SJCRH30 (cell line): Measurements from ENCODE around the gene ZNF157. TPM values are rescaled to one million over a fixed set of nuclear protein-coding genes. Genes with fewer than 3 reads are reported as not detected.
"Not testable (repeated sequence)": the region's sequence is repeated elsewhere in the genome, so short reads cannot be mapped to it uniquely, and the experiment has no call there.

Source experiments
- DNase-seq, 2 experiments: peaks; one replicate each; pipeline ENCODE4 v3.0.0-alpha.2; 2015 to 2020
- H3K27ac ChIP-seq: fragments of 250-450 bp; sonication (Bioruptor Pico); 2 replicates; pipeline ENCODE4 v1.5.1; 2020; ENCODE audit warnings: mild to moderate bottlenecking, moderate library complexity
- H3K27me3 ChIP-seq: fragments of 250-450 bp; sonication (Bioruptor Pico); 2 replicates; pipeline ENCODE4 v1.5.1; 2020; ENCODE audit warnings: mild to moderate bottlenecking, moderate library complexity
- H3K36me3 ChIP-seq: fragments of 250-450 bp; sonication (Bioruptor Pico); 2 replicates; pipeline ENCODE4 v1.5.1; 2020; ENCODE audit warnings: mild to moderate bottlenecking, moderate library complexity
- H3K4me1 ChIP-seq: fragments of 250-450 bp; sonication (Bioruptor Pico); 2 replicates; pipeline ENCODE4 v1.5.1; 2020; ENCODE audit warnings: mild to moderate bottlenecking, moderate library complexity
- H3K4me3 ChIP-seq: fragments of 250-450 bp; sonication (Bioruptor Pico); 2 replicates; pipeline ENCODE4 v1.5.1; 2020; ENCODE audit warnings: mild to moderate bottlenecking, moderate library complexity
- H3K9me3 ChIP-seq: fragments of 250-450 bp; sonication (Bioruptor Pico); replicated peaks from 2 replicates; pipeline ENCODE4 v1.5.1; 2020; ENCODE audit warnings: mild to moderate bottlenecking, moderate library complexity
- total RNA-seq: library from RNA; depleted of rRNA; stranded (reverse); fragments of >200 nt; shearing (Covaris generic); gene quantifications from 2 replicates; pipeline ENCODE4 v1.2.3, GENCODE V29; 2014; rRNA removed

Gene ZNF157
- not detected in 2 replicates for total RNA-seq

DNA sequence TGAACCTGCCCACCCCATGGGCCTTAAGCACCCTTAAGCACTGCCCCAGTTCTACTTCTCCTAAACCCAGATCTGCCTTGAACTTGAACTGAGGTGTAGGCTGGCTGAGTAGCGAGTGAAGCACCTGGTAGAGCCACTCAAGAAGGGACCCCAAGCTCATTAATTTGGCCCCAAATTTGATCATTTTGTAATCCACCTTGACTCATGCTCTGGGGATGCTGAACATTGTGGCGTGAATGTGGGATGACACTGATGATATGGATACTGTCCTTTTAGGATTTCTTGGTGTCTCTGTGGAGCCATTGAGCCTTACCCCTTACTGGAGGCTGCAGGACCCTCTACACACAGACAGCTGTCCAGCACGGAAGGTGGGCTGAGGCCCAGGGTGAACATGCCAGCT is at the start of gene ZNF157:
ZNF157 (plus strand) TSS at position 301 of the 400 bp plus-strand sequence; CDS start at position 392, 91 bp downstream.
- Histone ChIP-seq H3K9me3 (no peaks in the 10 kb centered on the region), H3K4me3 (no peak within 1 kb of the TSS), H3K4me1 (no peaks in the 10 kb centered on the region), H3K36me3 (no peaks in the 10 kb centered on the region), H3K27me3 (no peaks in the 10 kb centered on the region), H3K27ac (no peak within 1 kb of the TSS)
- DNase-seq = no peak

- no peaks in the 10 kb centered on the region for H3K27me3 ChIP-seq
- DNase-seq = no peak
- H3K4me3 ChIP-seq = no peak overlapping the region
- no peaks in the 10 kb centered on the region for H3K4me1 ChIP-seq
- H3K27ac ChIP-seq = no peak overlapping the region
- no peaks in the 10 kb centered on the region for H3K9me3 ChIP-seq
- no peaks in the 10 kb centered on the region for H3K36me3 ChIP-seq
These were observed 49.0 kb upstream of the ZNF157 start for GRCh38 chrX:47321386-47321785.

GRCh38 chrX:47321823-47322371 is 48.5 kb upstream of the ZNF157 start:
- Histone ChIP-seq H3K27ac (no peak overlapping the region), H3K4me1 (no peaks in the 10 kb centered on the region)
- no peak for DNase-seq

GRCh38 chrX:47327902-47328301 is 42.5 kb upstream of the ZNF157 start:
- Histone ChIP-seq H3K9me3 (no peaks in the 10 kb centered on the region), H3K4me1 (no peaks in the 10 kb centered on the region), H3K36me3 (no peaks in the 10 kb centered on the region), H3K27me3 (no peaks in the 10 kb centered on the region), H3K4me3 (no peak overlapping the region), H3K27ac (no peak overlapping the region)
- DNase-seq = no peak

More at GRCh38 chrX:47321823-47322371, 48.5 kb upstream of the ZNF157 start:
- Histone ChIP-seq H3K36me3 (no peaks in the 10 kb centered on the region), H3K27me3 (no peaks in the 10 kb centered on the region), H3K4me3 (no peak overlapping the region), H3K9me3 (no peaks in the 10 kb centered on the region)

DNA sequence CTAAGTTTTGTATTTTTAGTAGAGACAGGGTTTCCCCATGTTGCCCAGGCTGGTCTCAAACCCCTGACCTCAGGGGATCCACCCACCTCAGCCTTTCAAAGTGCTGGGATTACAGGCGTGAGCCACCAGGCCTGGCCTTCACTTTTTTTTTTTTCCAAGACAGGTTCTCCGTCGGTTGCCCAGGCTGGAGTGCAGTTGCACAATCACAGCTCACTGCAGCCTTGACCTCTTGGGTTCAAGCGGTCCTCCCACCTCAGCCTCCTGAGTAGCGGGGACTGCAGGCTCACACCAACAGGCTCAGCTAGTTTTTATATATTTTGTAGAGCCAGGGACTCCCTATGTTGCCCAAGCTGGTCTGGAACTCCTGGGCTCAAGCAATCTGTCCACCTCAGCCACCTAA is 37.6 kb upstream of the ZNF157 start:
- DNase-seq, H3K36me3 ChIP-seq, H3K27ac ChIP-seq, H3K4me1 ChIP-seq, H3K27me3 ChIP-seq, H3K4me3 ChIP-seq, H3K9me3 ChIP-seq: not testable (repeated sequence)

DNA sequence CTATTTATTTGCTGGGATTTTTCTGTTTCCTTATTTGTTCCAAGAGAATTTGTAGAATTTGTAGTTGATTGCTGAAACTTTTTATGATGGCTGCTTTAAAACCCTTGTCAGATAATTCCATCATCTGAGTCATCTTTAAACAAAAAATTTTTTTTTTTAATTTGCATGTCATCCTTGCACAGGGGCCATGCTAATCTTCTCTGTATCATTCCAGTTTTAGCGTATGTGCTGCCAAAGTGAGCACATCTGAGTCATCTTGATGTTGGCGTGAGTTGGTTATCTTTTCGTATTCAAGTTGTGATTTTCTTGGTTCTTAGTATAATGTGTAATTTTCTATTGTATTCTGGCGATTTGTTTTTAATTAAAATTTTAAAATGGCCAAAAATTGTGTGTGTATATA is 18.7 kb upstream of the ZNF157 start:
- Histone ChIP-seq H3K4me3 (no peak overlapping the region), H3K27me3 (no peaks in the 10 kb centered on the region), H3K9me3 (no peaks in the 10 kb centered on the region), H3K4me1 (no peaks in the 10 kb centered on the region), H3K36me3 (no peaks in the 10 kb centered on the region), H3K27ac (no peak overlapping the region)
- no peak for DNase-seq

DNA sequence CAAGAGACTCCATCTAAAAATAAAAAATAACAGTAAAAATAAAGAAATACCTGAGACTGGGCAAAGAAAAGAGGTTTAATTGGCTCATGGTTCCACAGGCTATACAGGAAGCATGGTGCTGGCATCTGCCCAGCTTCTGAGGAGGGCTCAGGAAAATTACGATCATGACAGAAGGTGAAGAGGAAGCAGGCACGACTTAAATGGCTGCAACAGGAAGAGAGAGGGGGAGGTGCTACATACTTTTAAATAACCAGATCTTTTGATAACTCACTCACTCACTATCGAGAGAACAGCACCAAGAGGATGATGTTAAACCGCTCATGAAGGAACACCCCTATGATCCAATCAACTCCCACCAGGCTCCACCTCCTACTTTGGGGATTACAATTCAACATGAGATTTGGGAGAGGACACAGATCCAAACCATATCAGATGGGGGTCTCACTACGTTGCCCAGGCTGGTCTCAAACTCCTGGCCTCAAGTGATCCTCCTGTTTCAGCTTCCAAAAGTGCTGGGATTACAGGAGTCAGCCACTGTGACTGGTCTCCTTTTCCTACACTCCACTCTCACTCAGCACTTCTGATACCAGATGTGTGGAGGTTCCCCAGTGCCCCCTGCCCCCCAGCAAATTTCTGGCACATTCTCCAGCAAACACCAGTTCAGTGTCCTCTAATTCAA is 11.9 kb upstream of the ZNF157 start:
- H3K36me3 ChIP-seq = no peaks in the 10 kb centered on the region
- no peaks in the 10 kb centered on the region for H3K27me3 ChIP-seq
- DNase-seq = no peak
- no peak overlapping the region for H3K4me3 ChIP-seq
- H3K9me3 ChIP-seq = no peaks in the 10 kb centered on the region
- no peaks in the 10 kb centered on the region for H3K4me1 ChIP-seq
- no peak overlapping the region for H3K27ac ChIP-seq

GRCh38 chrX:47360423-47361179 is 9.8 kb upstream of the ZNF157 start:
- Histone ChIP-seq H3K9me3 (no peaks in the 10 kb centered on the region), H3K36me3 (no peaks in the 10 kb centered on the region), H3K27me3 (no peaks in the 10 kb centered on the region), H3K4me1 (no peaks in the 10 kb centered on the region), H3K4me3 (no peak overlapping the region), H3K27ac (no peak overlapping the region)
- no peak for DNase-seq

- Histone ChIP-seq H3K27me3 (no peaks in the 10 kb centered on the region), H3K4me3 (peak overlapping the region; percentile 23; the same call in 1 of the 2 replicates), H3K27ac (no peak overlapping the region), H3K9me3 (no peaks in the 10 kb centered on the region), H3K4me1 (no peaks in the 10 kb centered on the region), H3K36me3 (no peaks in the 10 kb centered on the region)
- peak; percentile 53 to 69 for DNase-seq
These were observed 8.6 kb upstream of the ZNF157 start for GRCh38 chrX:47361538-47362511.

GRCh38 chrX:47366041-47366722 is 4.2 kb upstream of the ZNF157 start:
- Histone ChIP-seq H3K36me3 (no peaks in the 10 kb centered on the region), H3K27me3 (no peaks in the 10 kb centered on the region), H3K4me1 (no peaks in the 10 kb centered on the region), H3K4me3 (no peak overlapping the region), H3K27ac (no peak overlapping the region), H3K9me3 (no peaks in the 10 kb centered on the region)
- no peak for DNase-seq

DNA sequence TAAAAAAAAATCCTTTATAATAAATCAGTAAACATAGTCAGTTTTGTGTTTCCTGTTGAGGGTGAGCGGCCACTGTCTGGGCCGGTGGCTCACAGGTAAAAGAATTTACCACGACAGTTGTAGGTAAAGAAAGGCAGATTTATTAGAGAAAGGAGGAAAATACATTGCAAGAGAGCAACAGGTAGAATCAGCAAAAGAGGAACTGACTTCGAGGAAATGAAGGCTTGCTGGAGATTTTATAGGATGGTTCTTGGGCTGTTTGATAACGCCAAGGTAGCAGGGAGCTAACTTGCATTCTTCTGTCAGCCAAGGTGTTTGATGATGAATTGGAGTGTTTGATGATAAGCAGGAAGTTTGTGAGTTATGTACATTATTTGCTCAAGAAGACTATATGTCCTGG is 2.8 kb downstream of the ZNF157 start:
- no peaks in the 10 kb centered on the region for H3K36me3 ChIP-seq
- no peaks in the 10 kb centered on the region for H3K27me3 ChIP-seq
- H3K4me3 ChIP-seq = no peak overlapping the region
- no peaks in the 10 kb centered on the region for H3K9me3 ChIP-seq
- H3K4me1 ChIP-seq = no peaks in the 10 kb centered on the region
- no peak overlapping the region for H3K27ac ChIP-seq
- DNase-seq = no peak

DNA sequence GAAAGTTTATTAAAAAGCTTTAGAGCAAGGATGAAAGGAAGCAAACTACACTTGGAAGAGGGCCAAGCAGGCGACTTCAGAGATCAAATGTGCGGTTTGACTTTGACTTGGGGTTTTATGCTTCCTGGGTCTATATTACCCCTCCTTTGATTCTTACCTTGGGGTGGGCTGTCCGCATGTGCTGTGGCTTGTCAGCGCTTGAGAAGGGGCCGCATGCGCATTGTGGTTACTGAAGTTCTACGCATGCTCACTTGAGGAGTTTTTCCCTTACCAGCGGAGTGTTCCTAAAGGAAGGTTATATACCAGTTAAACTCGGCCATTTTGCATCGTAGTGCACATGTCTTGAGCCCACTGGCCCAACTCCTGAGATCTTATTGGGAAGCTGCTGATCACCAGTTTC is 9.9 kb downstream of the ZNF157 start:
- no peaks in the 10 kb centered on the region for H3K9me3 ChIP-seq
- H3K27ac ChIP-seq = no peak overlapping the region
- no peak overlapping the region for H3K4me3 ChIP-seq
- H3K4me1 ChIP-seq = no peaks in the 10 kb centered on the region
- H3K27me3 ChIP-seq = no peaks in the 10 kb centered on the region
- DNase-seq = peak; percentile 31 to 58
- no peaks in the 10 kb centered on the region for H3K36me3 ChIP-seq

DNA sequence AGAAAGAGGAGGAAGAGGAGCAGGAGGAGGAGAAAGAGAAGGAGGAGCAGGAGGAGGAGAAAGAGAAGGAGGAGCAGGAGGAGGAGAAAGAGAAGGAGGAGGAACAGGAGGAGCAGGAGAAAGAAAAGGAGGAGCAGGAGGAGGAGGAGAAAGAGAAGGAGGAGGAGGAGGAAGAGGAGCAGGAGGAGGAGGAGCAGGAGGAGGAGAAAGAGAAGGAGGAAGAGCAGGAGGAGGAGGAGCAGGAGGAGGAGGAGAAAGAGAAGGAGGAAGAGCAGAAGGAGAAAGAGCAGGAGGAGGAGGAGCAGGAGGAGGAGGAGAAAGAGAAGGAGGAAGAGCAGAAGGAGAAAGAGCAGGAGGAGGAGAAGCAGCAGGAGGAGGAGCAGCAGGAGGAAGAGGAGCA is 10.5 kb downstream of the ZNF157 start:
- not testable (repeated sequence) for H3K27ac ChIP-seq, H3K36me3 ChIP-seq, H3K4me3 ChIP-seq, DNase-seq, H3K27me3 ChIP-seq, H3K9me3 ChIP-seq, H3K4me1 ChIP-seq

DNA sequence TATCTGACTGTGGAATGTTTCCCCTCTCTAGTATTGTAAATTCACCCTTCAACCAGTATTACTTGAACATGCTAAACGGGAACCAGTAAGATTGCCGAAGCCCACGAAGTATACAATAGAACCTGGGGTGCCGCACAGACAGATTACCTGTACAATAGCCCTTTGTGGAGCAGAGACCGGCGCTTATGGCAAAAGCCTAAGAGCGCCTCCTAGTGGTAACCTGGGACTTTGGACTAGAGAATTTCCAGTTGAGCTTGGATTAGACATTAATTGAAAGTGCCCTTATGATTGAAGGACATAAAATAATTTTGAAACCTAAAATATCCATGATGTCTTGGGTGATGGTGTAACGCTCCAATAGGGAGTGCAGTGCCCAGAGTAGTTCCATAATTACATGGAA is 14.1 kb downstream of the ZNF157 start:
- peak; percentile 36 to 68 for DNase-seq
- H3K4me1 ChIP-seq = no peaks in the 10 kb centered on the region
- H3K27me3 ChIP-seq = no peaks in the 10 kb centered on the region
- H3K27ac ChIP-seq = no peak overlapping the region
- H3K9me3 ChIP-seq = no peaks in the 10 kb centered on the region
- H3K36me3 ChIP-seq = no peaks in the 10 kb centered on the region
- H3K4me3 ChIP-seq = no peak overlapping the region
